ENCODE measurements around the gene FBXL7.

DNA sequence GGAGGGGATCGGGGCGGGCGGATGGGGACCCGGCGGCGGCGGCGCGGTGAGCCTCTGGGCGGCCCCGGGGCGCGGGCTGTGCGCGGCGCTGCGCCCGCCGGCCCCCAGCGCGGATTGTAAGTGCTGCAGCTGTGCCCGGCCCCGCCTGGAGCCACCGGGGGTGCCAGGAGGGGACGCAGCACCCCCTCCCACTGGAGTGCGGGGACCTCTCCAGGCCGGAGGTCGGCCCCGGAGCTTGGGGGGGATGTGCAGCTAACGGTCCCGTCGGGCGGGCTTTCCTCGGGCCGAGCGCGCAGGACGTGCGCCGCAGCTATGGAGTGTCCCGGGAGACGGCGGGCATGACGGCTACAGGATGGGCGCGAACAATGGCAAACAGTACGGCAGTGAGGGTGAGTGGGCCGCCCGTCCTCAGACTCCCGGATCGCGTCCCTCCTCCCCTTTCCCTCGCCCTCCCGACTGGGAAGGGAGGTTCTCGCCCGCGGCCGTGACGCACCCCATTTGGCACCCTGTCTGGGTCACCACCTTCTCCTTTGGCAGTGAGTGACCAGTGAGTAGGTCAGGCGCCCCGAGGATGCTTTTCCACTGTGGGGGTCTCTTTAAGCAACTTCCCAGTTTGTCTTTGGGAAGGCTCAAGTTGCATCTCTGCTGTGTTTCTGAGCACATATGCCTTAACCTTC, 483 bp downstream of the FBXL7 start:
- TF ChIP-seq, protein P1, sequence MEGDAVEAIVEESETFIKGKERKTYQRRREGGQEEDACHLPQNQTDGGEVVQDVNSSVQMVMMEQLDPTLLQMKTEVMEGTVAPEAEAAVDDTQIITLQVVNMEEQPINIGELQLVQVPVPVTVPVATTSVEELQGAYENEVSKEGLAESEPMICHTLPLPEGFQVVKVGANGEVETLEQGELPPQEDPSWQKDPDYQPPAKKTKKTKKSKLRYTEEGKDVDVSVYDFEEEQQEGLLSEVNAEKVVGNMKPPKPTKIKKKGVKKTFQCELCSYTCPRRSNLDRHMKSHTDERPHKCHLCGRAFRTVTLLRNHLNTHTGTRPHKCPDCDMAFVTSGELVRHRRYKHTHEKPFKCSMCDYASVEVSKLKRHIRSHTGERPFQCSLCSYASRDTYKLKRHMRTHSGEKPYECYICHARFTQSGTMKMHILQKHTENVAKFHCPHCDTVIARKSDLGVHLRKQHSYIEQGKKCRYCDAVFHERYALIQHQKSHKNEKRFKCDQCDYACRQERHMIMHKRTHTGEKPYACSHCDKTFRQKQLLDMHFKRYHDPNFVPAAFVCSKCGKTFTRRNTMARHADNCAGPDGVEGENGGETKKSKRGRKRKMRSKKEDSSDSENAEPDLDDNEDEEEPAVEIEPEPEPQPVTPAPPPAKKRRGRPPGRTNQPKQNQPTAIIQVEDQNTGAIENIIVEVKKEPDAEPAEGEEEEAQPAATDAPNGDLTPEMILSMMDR (IDR thresholded peaks at IDR 0.05) = no peak
- TF ChIP-seq POLR2A (IDR thresholded peaks at IDR 0.05) = no peak

All from lower leg skin (tissue), 3 donors.